Stimulated activated CD8-positive, alpha-beta memory T cell treated with anti-CD3 and anti-CD28 coated beads, Interleukin-12 subunit alpha, Interleukin-12 subunit beta, amount 100 ng/mL, for 1 hour (primary cell): ENCODE data around the gene UBE2S.
"Not testable (repeated sequence)": the region's sequence is repeated elsewhere in the genome, so short reads cannot be mapped to it uniquely, and the experiment has no call there.

ENCODE experiments used
- DNase-seq: peaks from one replicate; pipeline ENCODE4 v3.0.0-alpha.2; 2020; ENCODE audit warnings: low read depth

Gene UBE2S

GRCh38 chr19:55406091-55406825, 1.3 kb downstream of the UBE2S start:
- no peak for DNase-seq

- DNase-seq: no peak
These were observed 1.9 kb downstream of the UBE2S start for GRCh38 chr19:55405638-55406037.

GRCh38 chr19:55402509-55402908, 5.1 kb downstream of the UBE2S start:
- DNase-seq: no peak

GRCh38 chr19:55401390-55401789, 6.2 kb downstream of the UBE2S start:
- not testable (repeated sequence) for DNase-seq

- no peak for DNase-seq
These were observed 7.1 kb downstream of the UBE2S start for GRCh38 chr19:55400281-55401087.

GRCh38 chr19:55398200-55398925, 9.2 kb downstream of the UBE2S start:
- no peak for DNase-seq

GRCh38 chr19:55392820-55393761, 14.5 kb downstream of the UBE2S start:
- DNase-seq: no peak

- no peak for DNase-seq
These were observed 15.6 kb downstream of the UBE2S start for GRCh38 chr19:55391702-55392615.

GRCh38 chr19:55391191-55391670, 16.4 kb downstream of the UBE2S start:
- no peak for DNase-seq

GRCh38 chr19:55390461-55390880, 17.1 kb downstream of the UBE2S start:
- DNase-seq: no peak

- no peak for DNase-seq
These were observed 17.9 kb downstream of the UBE2S start for GRCh38 chr19:55389386-55390317.

- no peak for DNase-seq
These were observed 19.7 kb downstream of the UBE2S start for GRCh38 chr19:55387736-55388497.

- DNase-seq: no peak
These were observed 21.1 kb downstream of the UBE2S start for GRCh38 chr19:55386493-55386971.

GRCh38 chr19:55385724-55386492, 21.7 kb downstream of the UBE2S start, which contains the start of gene RPL28:
TSS of gene RPL28 (plus strand) at chr19:55385932. CDS start at chr19:55386358, 426 bp downstream.
- DNase-seq: peak; percentile 98

- peak; percentile 84 for DNase-seq
These were observed 22.5 kb downstream of the UBE2S start for GRCh38 chr19:55384920-55385723.

- no peak for DNase-seq
These were observed 23.3 kb downstream of the UBE2S start, which contains the start of gene TMEM238 for GRCh38 chr19:55384131-55384919. TSS of gene TMEM238 (minus strand) at chr19:55384292. CDS start at chr19:55384259, 33 bp downstream.
